HEK293 (cell line): ENCODE measurements around the gene REM2.
A peak's percentile ranks its signal among the peaks of the same experiment; 100 is the strongest.

Experiments
- EGR2 ChIP-seq: fragments of 450-650 bp; formaldehyde crosslinking; IDR thresholded peaks from 2 replicates; pipeline ENCODE4 v1.5.1; 2016; ENCODE audit warnings: low read depth, missing biosample characterization, missing genetic modification characterization
- GLI4 ChIP-seq: fragments of 450-650 bp; formaldehyde crosslinking; IDR thresholded peaks from 2 replicates; pipeline ENCODE4 v1.5.1; 2016; ENCODE audit warnings: missing biosample characterization, missing genetic modification characterization
- GLIS1 ChIP-seq: fragments of 450-650 bp; formaldehyde crosslinking; IDR thresholded peaks from 2 replicates; pipeline ENCODE4 v1.5.1; 2016; ENCODE audit warnings: missing biosample characterization, missing genetic modification characterization
- GLIS2 ChIP-seq: fragments of 450-650 bp; formaldehyde crosslinking; IDR thresholded peaks from 2 replicates; pipeline ENCODE4 v1.5.1; 2016; ENCODE audit warnings: missing biosample characterization, missing genetic modification characterization
- KLF10 ChIP-seq: fragments of 450-650 bp; IDR thresholded peaks from 2 replicates; pipeline ENCODE4 v1.5.1; 2018; ENCODE audit warnings: missing biosample characterization, mild to moderate bottlenecking, missing genetic modification characterization
- OVOL3 ChIP-seq: fragments of 450-650 bp; formaldehyde crosslinking; IDR thresholded peaks from 2 replicates; pipeline ENCODE4 v1.5.1; 2016; ENCODE audit warnings: missing biosample characterization, missing genetic modification characterization
- SCRT2 ChIP-seq: fragments of 450-650 bp; formaldehyde crosslinking; IDR thresholded peaks from 2 replicates; pipeline ENCODE4 v1.5.1; 2016; ENCODE audit warnings: missing biosample characterization, missing genetic modification characterization
- TRIM28 ChIP-seq: IDR thresholded peaks from 2 replicates; pipeline ENCODE4 v1.6.1; 2011; ENCODE audit warnings: low read length, control low read depth, borderline replicate concordance
- YY2 ChIP-seq: fragments of 450-650 bp; formaldehyde crosslinking; IDR thresholded peaks from 2 replicates; pipeline ENCODE4 v1.5.1; 2016; ENCODE audit warnings: missing biosample characterization, missing genetic modification characterization
- ZBTB20 ChIP-seq: fragments of 450-650 bp; formaldehyde crosslinking; IDR thresholded peaks from 2 replicates; pipeline ENCODE4 v1.5.1; 2016; ENCODE audit warnings: missing biosample characterization, missing genetic modification characterization
- ZBTB8A ChIP-seq: fragments of 450-650 bp; formaldehyde crosslinking; IDR thresholded peaks from 2 replicates; pipeline ENCODE4 v1.5.1; 2016; ENCODE audit warnings: missing biosample characterization, missing genetic modification characterization
- ZNF112 ChIP-seq: fragments of 450-650 bp; formaldehyde crosslinking; IDR thresholded peaks from 2 replicates; pipeline ENCODE4 v1.5.0; 2017; ENCODE audit warnings: missing biosample characterization, missing genetic modification characterization
- ZNF132 ChIP-seq: fragments of 450-650 bp; formaldehyde crosslinking; IDR thresholded peaks from 2 replicates; pipeline ENCODE4 v1.5.1; 2017; ENCODE audit warnings: missing biosample characterization, missing genetic modification characterization, borderline replicate concordance
- ZNF239 ChIP-seq: fragments of 450-650 bp; formaldehyde crosslinking; IDR thresholded peaks from 2 replicates; pipeline ENCODE4 v1.5.1; 2016; ENCODE audit warnings: missing biosample characterization, missing genetic modification characterization
- ZNF341 ChIP-seq: fragments of 450-650 bp; formaldehyde crosslinking; IDR thresholded peaks from 2 replicates; pipeline ENCODE4; 2016; ENCODE audit warnings: low read depth, missing biosample characterization, missing genetic modification characterization
- ZNF391 ChIP-seq: fragments of 450-650 bp; formaldehyde crosslinking; IDR thresholded peaks from 2 replicates; pipeline ENCODE4 v1.5.1; 2016; ENCODE audit warnings: low read depth, missing biosample characterization, missing genetic modification characterization, borderline replicate concordance
- ZNF530 ChIP-seq: fragments of 450-650 bp; formaldehyde crosslinking; IDR thresholded peaks from 2 replicates; pipeline ENCODE4 v1.5.1; 2016; ENCODE audit warnings: low read depth, missing biosample characterization, missing genetic modification characterization
- ZNF624 ChIP-seq: fragments of 450-650 bp; formaldehyde crosslinking; IDR thresholded peaks from 2 replicates; pipeline ENCODE4 v1.5.1; 2017; ENCODE audit warnings: missing biosample characterization, missing genetic modification characterization
- ZNF629 ChIP-seq: fragments of 450-650 bp; formaldehyde crosslinking; IDR thresholded peaks from 2 replicates; pipeline ENCODE4 v1.5.1; 2017; ENCODE audit warnings: missing biosample characterization, missing genetic modification characterization
- ZNF677 ChIP-seq: fragments of 450-650 bp; IDR thresholded peaks from 2 replicates; pipeline ENCODE4 v1.5.0; 2018; ENCODE audit warnings: missing biosample characterization, mild to moderate bottlenecking, missing genetic modification characterization, moderate library complexity
- ZNF768 ChIP-seq: fragments of 450-650 bp; formaldehyde crosslinking; IDR thresholded peaks from 2 replicates; pipeline ENCODE4 v1.5.1; 2018; ENCODE audit warnings: missing biosample characterization, mild to moderate bottlenecking, missing genetic modification characterization
- ZSCAN16 ChIP-seq: fragments of 450-650 bp; formaldehyde crosslinking; IDR thresholded peaks from 2 replicates; pipeline ENCODE4 v1.5.1; 2016; ENCODE audit warnings: missing biosample characterization, missing genetic modification characterization
- TF ChIP-seq, protein P1 (sequence below): fragments of 450-650 bp; formaldehyde crosslinking; IDR thresholded peaks from 2 replicates; pipeline ENCODE4 v1.5.1; 2016; ENCODE audit warnings: missing biosample characterization, missing genetic modification characterization
- TF ChIP-seq, protein P2 (sequence below): fragments of 450-650 bp; formaldehyde crosslinking; IDR thresholded peaks from 2 replicates; pipeline ENCODE4 v1.5.1; 2016; ENCODE audit warnings: missing biosample characterization, missing genetic modification characterization
- TF ChIP-seq, protein P3 (sequence below): fragments of 450-650 bp; formaldehyde crosslinking; IDR thresholded peaks from 2 replicates; pipeline ENCODE4 v1.5.1; 2016; ENCODE audit warnings: missing biosample characterization, missing genetic modification characterization
- TF ChIP-seq, protein P4 (sequence below): fragments of 450-650 bp; formaldehyde crosslinking; IDR thresholded peaks from 2 replicates; pipeline ENCODE4 v1.5.1; 2017; ENCODE audit warnings: missing biosample characterization, missing genetic modification characterization
- TF ChIP-seq, protein P5 (sequence below): fragments of 450-650 bp; formaldehyde crosslinking; conservative IDR thresholded peaks from 2 replicates; pipeline ENCODE4 v1.5.1; 2016; ENCODE audit warnings: low read depth, missing biosample characterization, missing genetic modification characterization
- TF ChIP-seq, protein P6 (sequence below): fragments of 450-650 bp; formaldehyde crosslinking; IDR thresholded peaks from 2 replicates; pipeline ENCODE4; 2016; ENCODE audit warnings: missing biosample characterization, missing genetic modification characterization
- TF ChIP-seq, protein P7 (sequence below): fragments of 450-650 bp; formaldehyde crosslinking; optimal IDR thresholded peaks from 2 replicates; pipeline ENCODE3; 2016; ENCODE audit warnings: missing biosample characterization, mild to moderate bottlenecking, missing genetic modification characterization

Gene REM2

DNA sequence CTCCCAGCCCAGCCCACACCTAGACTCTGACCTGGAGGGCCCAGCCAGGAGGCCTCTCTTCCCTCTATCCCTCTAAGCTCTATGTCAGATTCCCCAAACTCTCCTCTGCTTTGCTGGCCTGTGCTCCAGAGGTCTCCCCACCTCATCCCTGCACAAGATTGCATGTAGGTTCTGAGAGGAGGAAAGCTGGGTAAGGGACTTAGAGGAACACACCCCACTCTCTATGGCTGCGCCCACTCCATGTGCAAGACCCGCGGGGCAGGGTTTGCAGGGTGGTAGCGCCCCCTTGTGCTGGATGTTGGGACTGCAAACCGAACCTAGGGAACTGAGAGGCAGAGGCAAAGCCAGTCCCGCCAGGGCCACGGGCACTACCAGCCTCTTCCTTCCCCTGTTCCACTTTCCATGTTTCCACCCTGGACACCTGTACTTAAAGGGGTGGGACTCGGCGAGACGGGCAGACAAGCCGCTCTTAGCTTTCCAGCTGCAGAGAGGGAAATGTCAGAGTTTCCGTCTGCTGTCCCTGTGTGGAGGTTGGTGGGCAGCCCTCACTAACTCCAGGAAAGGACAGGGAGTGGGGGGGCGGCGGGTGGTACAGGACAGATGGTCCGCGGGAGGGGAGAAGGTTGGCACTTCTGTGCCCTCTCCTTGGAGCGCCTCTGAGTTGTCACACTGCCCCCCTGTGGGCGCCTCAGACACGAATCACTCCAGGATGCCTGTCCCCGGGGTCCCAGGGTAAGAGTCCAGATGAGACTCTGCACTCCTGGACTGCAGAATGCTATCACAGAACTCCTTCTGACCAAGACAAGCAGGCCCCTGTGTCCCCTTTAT lies 29.9 kb upstream of the REM2 start (continued):
- TF ChIP-seq ZNF112 (tag by site-specific recombination), result no peak
- no peak; the same call in none of the 2 replicates for TF ChIP-seq GLIS1 (tag by site-specific recombination)
- TF ChIP-seq EGR2 (tag by site-specific recombination), result peak; percentile 68
- TF ChIP-seq TRIM28, result no peak
- no peak for TF ChIP-seq ZNF768
- peak; percentile 37; the same call in 1 of the 2 replicates for TF ChIP-seq ZBTB20 (tag by site-specific recombination)
- TF ChIP-seq GLI4 (tag by site-specific recombination), result no peak
- TF ChIP-seq GLIS2 (tag by site-specific recombination), result no peak
- TF ChIP-seq ZBTB8A, result no peak; the same call in 1 of the 2 replicates
- TF ChIP-seq, protein P1, sequence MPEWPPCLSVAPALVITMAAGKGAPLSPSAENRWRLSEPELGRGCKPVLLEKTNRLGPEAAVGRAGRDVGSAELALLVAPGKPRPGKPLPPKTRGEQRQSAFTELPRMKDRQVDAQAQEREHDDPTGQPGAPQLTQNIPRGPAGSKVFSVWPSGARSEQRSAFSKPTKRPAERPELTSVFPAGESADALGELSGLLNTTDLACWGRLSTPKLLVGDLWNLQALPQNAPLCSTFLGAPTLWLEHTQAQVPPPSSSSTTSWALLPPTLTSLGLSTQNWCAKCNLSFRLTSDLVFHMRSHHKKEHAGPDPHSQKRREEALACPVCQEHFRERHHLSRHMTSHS (tag by site-specific recombination), result no peak
- TF ChIP-seq ZNF132 (tag by site-specific recombination), result no peak
- TF ChIP-seq, protein P2, sequence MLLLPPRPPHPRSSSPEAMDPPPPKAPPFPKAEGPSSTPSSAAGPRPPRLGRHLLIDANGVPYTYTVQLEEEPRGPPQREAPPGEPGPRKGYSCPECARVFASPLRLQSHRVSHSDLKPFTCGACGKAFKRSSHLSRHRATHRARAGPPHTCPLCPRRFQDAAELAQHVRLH (tag by site-specific recombination), result no peak
- TF ChIP-seq ZNF629 (tag by site-specific recombination), result peak; percentile 27; the same call in 1 of the 2 replicates
- TF ChIP-seq ZSCAN16 (tag by site-specific recombination), result no peak
- TF ChIP-seq, protein P3, sequence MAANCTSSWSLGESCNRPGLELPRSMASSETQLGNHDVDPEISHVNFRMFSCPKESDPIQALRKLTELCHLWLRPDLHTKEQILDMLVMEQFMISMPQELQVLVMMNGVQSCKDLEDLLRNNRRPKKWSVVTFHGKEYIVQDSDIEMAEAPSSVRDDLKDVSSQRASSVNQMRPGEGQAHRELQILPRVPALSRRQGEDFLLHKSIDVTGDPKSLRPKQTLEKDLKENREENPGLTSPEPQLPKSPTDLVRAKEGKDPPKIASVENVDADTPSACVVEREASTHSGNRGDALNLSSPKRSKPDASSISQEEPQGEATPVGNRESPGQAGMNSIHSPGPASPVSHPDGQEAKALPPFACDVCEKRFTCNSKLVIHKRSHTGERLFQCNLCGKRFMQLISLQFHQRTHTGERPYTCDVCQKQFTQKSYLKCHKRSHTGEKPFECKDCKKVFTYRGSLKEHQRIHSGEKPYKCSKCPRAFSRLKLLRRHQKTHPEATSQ (tag by site-specific recombination), result no peak
- no peak for TF ChIP-seq ZNF677 (tag by site-specific recombination)
- TF ChIP-seq KLF10 (tag by site-specific recombination), result no peak
- TF ChIP-seq OVOL3 (tag by site-specific recombination), result no peak
- TF ChIP-seq, protein P4, sequence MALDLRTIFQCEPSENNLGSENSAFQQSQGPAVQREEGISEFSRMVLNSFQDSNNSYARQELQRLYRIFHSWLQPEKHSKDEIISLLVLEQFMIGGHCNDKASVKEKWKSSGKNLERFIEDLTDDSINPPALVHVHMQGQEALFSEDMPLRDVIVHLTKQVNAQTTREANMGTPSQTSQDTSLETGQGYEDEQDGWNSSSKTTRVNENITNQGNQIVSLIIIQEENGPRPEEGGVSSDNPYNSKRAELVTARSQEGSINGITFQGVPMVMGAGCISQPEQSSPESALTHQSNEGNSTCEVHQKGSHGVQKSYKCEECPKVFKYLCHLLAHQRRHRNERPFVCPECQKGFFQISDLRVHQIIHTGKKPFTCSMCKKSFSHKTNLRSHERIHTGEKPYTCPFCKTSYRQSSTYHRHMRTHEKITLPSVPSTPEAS (tag by site-specific recombination), result no peak; the same call in 1 of the 2 replicates
- no peak for TF ChIP-seq ZNF624 (tag by site-specific recombination)
- TF ChIP-seq ZNF341 (tag by site-specific recombination), result no peak
- TF ChIP-seq, protein P5, sequence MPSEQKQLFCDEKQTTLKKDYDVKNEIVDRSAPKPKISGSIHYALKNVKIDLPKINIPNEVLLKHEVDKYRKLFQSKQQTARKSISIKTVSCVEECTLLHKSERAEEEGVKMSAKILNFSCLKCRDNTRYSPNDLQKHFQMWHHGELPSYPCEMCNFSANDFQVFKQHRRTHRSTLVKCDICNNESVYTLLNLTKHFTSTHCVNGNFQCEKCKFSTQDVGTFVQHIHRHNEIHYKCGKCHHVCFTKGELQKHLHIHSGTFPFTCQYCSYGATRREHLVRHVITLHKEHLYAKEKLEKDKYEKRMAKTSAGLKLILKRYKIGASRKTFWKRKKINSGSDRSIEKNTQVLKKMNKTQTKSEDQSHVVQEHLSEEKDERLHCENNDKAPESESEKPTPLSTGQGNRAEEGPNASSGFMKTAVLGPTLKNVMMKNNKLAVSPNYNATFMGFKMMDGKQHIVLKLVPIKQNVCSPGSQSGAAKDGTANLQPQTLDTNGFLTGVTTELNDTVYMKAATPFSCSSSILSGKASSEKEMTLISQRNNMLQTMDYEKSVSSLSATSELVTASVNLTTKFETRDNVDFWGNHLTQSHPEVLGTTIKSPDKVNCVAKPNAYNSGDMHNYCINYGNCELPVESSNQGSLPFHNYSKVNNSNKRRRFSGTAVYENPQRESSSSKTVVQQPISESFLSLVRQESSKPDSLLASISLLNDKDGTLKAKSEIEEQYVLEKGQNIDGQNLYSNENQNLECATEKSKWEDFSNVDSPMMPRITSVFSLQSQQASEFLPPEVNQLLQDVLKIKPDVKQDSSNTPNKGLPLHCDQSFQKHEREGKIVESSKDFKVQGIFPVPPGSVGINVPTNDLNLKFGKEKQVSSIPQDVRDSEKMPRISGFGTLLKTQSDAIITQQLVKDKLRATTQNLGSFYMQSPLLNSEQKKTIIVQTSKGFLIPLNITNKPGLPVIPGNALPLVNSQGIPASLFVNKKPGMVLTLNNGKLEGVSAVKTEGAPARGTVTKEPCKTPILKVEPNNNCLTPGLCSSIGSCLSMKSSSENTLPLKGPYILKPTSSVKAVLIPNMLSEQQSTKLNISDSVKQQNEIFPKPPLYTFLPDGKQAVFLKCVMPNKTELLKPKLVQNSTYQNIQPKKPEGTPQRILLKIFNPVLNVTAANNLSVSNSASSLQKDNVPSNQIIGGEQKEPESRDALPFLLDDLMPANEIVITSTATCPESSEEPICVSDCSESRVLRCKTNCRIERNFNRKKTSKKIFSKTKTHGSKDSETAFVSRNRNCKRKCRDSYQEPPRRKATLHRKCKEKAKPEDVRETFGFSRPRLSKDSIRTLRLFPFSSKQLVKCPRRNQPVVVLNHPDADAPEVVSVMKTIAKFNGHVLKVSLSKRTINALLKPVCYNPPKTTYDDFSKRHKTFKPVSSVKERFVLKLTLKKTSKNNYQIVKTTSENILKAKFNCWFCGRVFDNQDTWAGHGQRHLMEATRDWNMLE (tag by site-specific recombination), result no peak
- TF ChIP-seq ZNF391 (tag by site-specific recombination), result no peak
- no peak; the same call in 1 of the 2 replicates for TF ChIP-seq YY2 (tag by site-specific recombination)
- TF ChIP-seq, protein P6, sequence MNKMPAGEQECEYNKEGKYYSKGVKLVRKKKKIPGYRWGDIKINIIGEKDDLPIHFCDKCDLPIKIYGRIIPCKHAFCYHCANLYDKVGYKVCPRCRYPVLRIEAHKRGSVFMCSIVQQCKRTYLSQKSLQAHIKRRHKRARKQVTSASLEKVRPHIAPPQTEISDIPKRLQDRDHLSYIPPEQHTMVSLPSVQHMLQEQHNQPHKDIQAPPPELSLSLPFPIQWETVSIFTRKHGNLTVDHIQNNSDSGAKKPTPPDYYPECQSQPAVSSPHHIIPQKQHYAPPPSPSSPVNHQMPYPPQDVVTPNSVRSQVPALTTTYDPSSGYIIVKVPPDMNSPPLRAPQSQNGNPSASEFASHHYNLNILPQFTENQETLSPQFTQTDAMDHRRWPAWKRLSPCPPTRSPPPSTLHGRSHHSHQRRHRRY, result no peak
- no peak for TF ChIP-seq ZNF530 (tag by site-specific recombination)
- no peak for TF ChIP-seq ZNF239 (tag by site-specific recombination)
- TF ChIP-seq, protein P7, sequence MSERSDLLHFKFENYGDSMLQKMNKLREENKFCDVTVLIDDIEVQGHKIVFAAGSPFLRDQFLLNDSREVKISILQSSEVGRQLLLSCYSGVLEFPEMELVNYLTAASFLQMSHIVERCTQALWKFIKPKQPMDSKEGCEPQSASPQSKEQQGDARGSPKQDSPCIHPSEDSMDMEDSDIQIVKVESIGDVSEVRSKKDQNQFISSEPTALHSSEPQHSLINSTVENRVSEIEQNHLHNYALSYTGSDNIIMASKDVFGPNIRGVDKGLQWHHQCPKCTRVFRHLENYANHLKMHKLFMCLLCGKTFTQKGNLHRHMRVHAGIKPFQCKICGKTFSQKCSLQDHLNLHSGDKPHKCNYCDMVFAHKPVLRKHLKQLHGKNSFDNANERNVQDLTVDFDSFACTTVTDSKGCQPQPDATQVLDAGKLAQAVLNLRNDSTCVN (tag by site-specific recombination), result peak; percentile 31
- TF ChIP-seq SCRT2, result no peak
